Neutrophil (primary cell): Measurements from ENCODE around the gene ARRDC3.
"Not testable (repeated sequence)": the region's sequence is repeated elsewhere in the genome, so short reads cannot be mapped to it uniquely, and the experiment has no call there.

Experiments used
- H3K27ac ChIP-seq: fragments of 200-600 bp; sonication (generic); 2 replicates; pipeline ENCODE4 v1.5.1; 2016; ENCODE audit warnings: mild to moderate bottlenecking, moderate library complexity
- H3K27me3 ChIP-seq: fragments of 200-600 bp; sonication (generic); 2 replicates; pipeline ENCODE4 v1.6.0; 2016; ENCODE audit warnings: mild to moderate bottlenecking
- H3K36me3 ChIP-seq: fragments of 200-600 bp; sonication (generic); 2 replicates; pipeline ENCODE4 v1.5.1; 2017
- H3K4me1 ChIP-seq, 2 experiments: fragments of 200-600 bp in 1 of 2; sonication (generic) in 1 of 2; 1 replicate in 1 of 2; 2 replicates in 1 of 2; pipeline versions ENCODE4 v1.5.1 to v1.6.1; 2013 to 2016; ENCODE audit warnings: low read depth in 1 of 2, low read length in 1 of 2, mild to moderate bottlenecking in 1 of 2, moderate library complexity in 1 of 2; ENCODE audit not compliant: control insufficient read depth in 1 of 2, insufficient read depth in 1 of 2
- H3K4me3 ChIP-seq, 2 experiments: fragments of 200-600 bp in 1 of 2; sonication (generic) in 1 of 2; 1 replicate in 1 of 2; 2 replicates in 1 of 2; pipeline ENCODE4 v1.5.1; 2013 to 2016; ENCODE audit warnings: low read depth in 1 of 2, low read length in 1 of 2, mild to moderate bottlenecking in 1 of 2, moderate library complexity in 1 of 2
- H3K9me3 ChIP-seq: fragments of 200-600 bp; sonication (generic); 2 replicates; pipeline ENCODE4 v1.5.1; 2016
- TF ChIP-seq, protein P1 (sequence below): fragments of 200-600 bp; sonication (generic); IDR thresholded peaks from 2 replicates; pipeline ENCODE4 v1.5.1; 2016; ENCODE audit warnings: antibody characterized with exemption

Gene ARRDC3

GRCh38 chr5:91331705-91332104 lies 51.4 kb downstream of the ARRDC3 start:
- H3K4me1 ChIP-seq = no peaks in the 10 kb centered on the region
- no peaks in the 10 kb centered on the region for H3K27me3 ChIP-seq
- H3K36me3 ChIP-seq = no peaks in the 10 kb centered on the region
- TF ChIP-seq, protein P1, sequence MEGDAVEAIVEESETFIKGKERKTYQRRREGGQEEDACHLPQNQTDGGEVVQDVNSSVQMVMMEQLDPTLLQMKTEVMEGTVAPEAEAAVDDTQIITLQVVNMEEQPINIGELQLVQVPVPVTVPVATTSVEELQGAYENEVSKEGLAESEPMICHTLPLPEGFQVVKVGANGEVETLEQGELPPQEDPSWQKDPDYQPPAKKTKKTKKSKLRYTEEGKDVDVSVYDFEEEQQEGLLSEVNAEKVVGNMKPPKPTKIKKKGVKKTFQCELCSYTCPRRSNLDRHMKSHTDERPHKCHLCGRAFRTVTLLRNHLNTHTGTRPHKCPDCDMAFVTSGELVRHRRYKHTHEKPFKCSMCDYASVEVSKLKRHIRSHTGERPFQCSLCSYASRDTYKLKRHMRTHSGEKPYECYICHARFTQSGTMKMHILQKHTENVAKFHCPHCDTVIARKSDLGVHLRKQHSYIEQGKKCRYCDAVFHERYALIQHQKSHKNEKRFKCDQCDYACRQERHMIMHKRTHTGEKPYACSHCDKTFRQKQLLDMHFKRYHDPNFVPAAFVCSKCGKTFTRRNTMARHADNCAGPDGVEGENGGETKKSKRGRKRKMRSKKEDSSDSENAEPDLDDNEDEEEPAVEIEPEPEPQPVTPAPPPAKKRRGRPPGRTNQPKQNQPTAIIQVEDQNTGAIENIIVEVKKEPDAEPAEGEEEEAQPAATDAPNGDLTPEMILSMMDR = no peak
- no peaks in the 10 kb centered on the region for H3K9me3 ChIP-seq
- H3K27ac ChIP-seq = peak overlapping the region; percentile 36
- no peak overlapping the region for H3K4me3 ChIP-seq

- Histone ChIP-seq H3K9me3 (no peaks in the 10 kb centered on the region), H3K36me3 (no peaks in the 10 kb centered on the region), H3K27me3 (no peaks in the 10 kb centered on the region), H3K4me1 (no peaks in the 10 kb centered on the region), H3K4me3 (no peak overlapping the region), H3K27ac (no peak overlapping the region)
- TF ChIP-seq, protein P1 = no peak
Observed at GRCh38 chr5:91329283-91329682, 53.8 kb downstream of the ARRDC3 start.

DNA sequence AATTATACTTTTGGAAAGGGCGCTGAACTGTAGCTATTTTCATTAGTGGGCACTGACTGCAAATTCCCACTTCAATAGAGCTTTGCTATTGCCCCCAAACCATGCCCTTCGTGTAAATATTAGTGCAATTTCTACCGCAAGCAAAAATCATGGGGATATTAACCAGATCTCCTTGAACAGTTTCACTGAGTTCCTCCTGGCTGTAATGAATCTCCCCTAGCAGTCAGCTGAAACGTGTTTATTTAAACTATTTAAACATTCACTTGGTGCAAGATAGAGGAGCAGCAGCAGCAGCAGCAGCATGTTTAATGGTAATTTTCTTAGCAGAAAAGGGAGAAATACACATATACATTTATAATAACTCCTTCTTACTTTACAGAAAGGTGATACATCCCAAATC lies 54.4 kb downstream of the ARRDC3 start:
- Histone ChIP-seq H3K36me3 (no peaks in the 10 kb centered on the region), H3K9me3 (no peaks in the 10 kb centered on the region), H3K4me1 (no peaks in the 10 kb centered on the region), H3K27ac (no peak overlapping the region), H3K4me3 (no peak overlapping the region), H3K27me3 (no peaks in the 10 kb centered on the region)
- TF ChIP-seq, protein P1 = no peak

DNA sequence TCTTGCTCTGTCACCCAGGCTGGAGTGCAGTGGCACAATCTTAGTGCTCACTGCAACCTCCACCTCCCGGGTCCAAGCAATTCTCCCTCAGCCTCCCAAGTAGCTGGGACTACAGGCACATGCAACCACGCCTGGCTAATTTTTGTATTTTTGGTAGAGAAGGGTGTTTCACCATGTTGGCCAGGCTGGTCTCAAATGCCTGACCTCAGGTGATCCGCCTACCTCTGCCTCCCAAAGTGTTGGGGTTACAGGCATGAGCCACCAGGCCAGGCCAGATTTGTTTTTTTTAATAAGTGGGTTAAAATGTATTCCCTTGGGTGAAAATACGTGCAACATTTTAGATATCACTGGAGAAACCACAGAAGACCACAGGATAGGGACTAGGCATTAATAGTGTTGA lies 60.1 kb downstream of the ARRDC3 start:
- not testable (repeated sequence) for H3K27me3 ChIP-seq, H3K9me3 ChIP-seq, H3K36me3 ChIP-seq, H3K27ac ChIP-seq, H3K4me3 ChIP-seq, H3K4me1 ChIP-seq

DNA sequence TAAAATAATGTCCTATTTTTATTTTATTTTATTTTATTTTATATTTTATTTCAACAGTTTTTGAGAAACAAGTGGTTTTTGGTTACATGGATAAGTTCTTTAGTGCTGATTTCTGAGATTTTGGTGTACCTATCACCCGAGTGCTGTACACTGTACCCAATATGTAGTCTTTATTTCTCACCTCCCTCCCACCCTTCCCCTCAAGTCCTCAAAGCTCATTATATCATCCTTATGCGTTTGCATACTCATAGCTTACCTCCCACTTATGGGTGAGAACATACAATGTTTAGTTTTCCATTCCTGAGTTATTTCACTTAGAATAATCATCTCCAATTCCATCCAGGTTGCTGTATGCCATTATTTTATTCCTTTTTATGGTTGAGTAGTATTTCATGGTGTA lies 63.5 kb downstream of the ARRDC3 start:
- H3K27me3 ChIP-seq = no peaks in the 10 kb centered on the region
- H3K4me3 ChIP-seq = no peak overlapping the region
- H3K36me3 ChIP-seq = no peaks in the 10 kb centered on the region
- peaks cover 22 to 25% of the 10 kb centered on the region in 2 experiments for H3K4me1 ChIP-seq
- TF ChIP-seq, protein P1 = no peak
- H3K27ac ChIP-seq = no peak overlapping the region
- H3K9me3 ChIP-seq = no peaks in the 10 kb centered on the region

DNA sequence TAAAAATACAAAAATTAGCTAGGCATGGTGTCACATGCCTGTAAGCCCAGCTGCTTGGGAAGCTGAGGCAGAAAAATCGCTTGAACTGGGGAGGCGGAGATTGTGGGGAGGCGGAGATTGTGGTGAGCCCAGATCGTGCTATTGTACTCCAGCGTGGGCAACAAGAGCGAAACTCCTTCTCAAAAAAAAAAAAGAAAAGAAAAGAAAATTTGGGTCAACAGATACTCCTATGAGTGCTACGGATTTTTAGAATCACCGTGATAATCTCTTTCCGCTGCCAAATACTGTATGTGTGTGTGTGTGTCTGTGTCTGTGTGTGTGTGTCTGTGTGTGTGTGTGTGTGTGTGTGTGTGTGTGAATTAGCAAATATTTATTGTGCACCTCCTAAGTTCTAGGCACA lies 64.4 kb downstream of the ARRDC3 start:
- Histone ChIP-seq H3K27ac (no peak overlapping the region), H3K27me3 (no peaks in the 10 kb centered on the region), H3K36me3 (no peaks in the 10 kb centered on the region), H3K9me3 (no peaks in the 10 kb centered on the region), H3K4me1 (peaks cover 27 to 28% of the 10 kb centered on the region in 2 experiments), H3K4me3 (no peak overlapping the region)
- TF ChIP-seq, protein P1 = no peak
